SHP77 (cell line): ENCODE data around the gene EVPL.

Experiments
- DNase-seq, 2 experiments: peaks; one replicate each; lab custom pipeline; 2025; lab: John Stamatoyannopoulos, UW

The EVPL gene

GRCh38 chr17:75959051-75959838 lies 67.9 kb downstream of the EVPL start:
- no peak for DNase-seq
